ENCODE measurements around the gene COPB1.

Gene COPB1

DNA sequence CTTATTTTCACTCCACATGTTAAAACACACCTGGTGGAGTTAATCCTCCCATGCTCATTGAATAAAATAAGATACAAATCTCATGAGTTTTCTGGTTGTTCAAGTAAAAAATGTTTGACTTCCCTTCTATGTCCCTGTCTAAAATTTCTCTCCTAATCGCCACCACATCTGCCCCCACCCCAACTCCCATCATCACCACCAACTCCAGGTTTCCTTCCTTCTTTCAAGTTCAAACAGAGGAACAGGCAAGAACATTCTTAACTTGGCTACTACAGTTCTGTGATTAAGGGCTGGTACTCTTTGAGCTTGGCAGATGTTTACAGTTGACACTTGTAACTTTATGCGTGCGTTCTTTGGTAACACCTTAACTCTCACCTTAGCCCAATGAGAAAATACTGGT lies 29.7 kb upstream of the COPB1 start:
- no peak overlapping the region for H3K4me3 ChIP-seq (ENCODE audit: low read length)
- TF ChIP-seq, protein P1, sequence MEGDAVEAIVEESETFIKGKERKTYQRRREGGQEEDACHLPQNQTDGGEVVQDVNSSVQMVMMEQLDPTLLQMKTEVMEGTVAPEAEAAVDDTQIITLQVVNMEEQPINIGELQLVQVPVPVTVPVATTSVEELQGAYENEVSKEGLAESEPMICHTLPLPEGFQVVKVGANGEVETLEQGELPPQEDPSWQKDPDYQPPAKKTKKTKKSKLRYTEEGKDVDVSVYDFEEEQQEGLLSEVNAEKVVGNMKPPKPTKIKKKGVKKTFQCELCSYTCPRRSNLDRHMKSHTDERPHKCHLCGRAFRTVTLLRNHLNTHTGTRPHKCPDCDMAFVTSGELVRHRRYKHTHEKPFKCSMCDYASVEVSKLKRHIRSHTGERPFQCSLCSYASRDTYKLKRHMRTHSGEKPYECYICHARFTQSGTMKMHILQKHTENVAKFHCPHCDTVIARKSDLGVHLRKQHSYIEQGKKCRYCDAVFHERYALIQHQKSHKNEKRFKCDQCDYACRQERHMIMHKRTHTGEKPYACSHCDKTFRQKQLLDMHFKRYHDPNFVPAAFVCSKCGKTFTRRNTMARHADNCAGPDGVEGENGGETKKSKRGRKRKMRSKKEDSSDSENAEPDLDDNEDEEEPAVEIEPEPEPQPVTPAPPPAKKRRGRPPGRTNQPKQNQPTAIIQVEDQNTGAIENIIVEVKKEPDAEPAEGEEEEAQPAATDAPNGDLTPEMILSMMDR (IDR thresholded peaks at IDR 0.05; ENCODE audit: insufficient read depth, low read depth, low read length, missing control alignments): no peak
- DNase-seq (ENCODE audit: low read depth): no peak

DNA sequence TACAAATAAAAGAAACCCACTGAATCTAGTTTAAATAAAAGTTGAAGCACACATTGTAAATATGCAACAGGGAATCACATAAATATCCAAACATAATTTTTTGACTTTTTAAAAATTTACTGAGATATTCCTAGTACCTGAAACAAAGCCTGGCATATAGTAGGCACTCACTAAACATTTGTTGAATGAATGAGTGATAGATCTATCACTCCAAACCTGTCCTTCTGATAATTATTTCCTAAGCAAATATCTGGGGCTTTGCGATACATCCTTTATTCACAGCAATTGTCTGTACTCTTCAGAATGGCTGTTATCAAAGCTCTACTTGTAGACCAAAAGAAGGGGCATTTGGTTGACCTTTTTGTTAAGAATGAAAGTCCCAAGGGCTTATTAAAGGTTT lies 23.2 kb upstream of the COPB1 start:
- no peak for DNase-seq (ENCODE audit: low read depth)
- H3K4me3 ChIP-seq (ENCODE audit: low read length): no peak overlapping the region
- TF ChIP-seq, protein P1 (IDR thresholded peaks at IDR 0.05; ENCODE audit: insufficient read depth, low read depth, low read length, missing control alignments): no peak

DNA sequence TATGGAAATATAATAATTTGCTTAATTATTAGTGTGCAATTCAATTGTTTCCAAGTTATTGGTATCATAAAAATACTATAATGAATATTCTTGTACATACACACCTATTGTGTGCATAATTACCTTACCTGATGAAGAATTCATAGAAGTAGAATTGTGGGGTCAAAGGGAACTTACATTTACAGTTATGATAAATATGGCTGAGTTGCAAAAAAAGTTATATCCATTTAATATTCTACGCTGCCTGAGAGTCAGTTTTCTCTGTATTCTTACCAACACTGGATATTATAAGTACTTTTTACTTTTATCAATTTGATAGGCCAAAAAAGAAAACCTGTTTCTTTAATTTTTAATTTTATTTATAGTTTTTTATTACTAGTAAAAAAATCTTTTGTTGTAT lies 22.6 kb upstream of the COPB1 start:
- TF ChIP-seq, protein P1 (IDR thresholded peaks at IDR 0.05; ENCODE audit: insufficient read depth, low read depth, low read length, missing control alignments): no peak
- no peak for DNase-seq (ENCODE audit: low read depth)
- H3K4me3 ChIP-seq (ENCODE audit: low read length): no peak overlapping the region

DNA sequence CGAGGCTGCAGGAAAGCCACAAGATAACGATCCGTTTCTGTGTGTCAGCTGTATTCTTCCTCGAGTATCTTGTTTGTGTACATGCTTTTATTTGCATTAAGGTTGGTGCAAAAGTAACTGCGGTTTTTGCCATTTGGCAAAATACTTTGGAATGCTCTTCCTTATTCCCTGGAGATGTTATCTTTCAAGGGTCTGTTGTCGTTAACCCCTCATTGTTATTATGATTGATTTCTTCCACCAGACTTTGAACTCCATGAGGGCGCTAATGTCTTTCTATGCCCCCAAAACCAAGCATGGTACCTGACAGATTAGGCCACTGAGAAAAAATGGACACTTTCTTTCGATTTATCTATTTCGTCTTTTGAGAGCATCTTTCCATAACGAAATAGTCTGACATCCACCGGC lies 21.1 kb upstream of the COPB1 start:
- TF ChIP-seq, protein P1 (IDR thresholded peaks at IDR 0.05; ENCODE audit: insufficient read depth, low read depth, low read length, missing control alignments): no peak
- peak overlapping the region; percentile 97 for H3K4me3 ChIP-seq (ENCODE audit: low read length)
- no peak for DNase-seq (ENCODE audit: low read depth)

DNA sequence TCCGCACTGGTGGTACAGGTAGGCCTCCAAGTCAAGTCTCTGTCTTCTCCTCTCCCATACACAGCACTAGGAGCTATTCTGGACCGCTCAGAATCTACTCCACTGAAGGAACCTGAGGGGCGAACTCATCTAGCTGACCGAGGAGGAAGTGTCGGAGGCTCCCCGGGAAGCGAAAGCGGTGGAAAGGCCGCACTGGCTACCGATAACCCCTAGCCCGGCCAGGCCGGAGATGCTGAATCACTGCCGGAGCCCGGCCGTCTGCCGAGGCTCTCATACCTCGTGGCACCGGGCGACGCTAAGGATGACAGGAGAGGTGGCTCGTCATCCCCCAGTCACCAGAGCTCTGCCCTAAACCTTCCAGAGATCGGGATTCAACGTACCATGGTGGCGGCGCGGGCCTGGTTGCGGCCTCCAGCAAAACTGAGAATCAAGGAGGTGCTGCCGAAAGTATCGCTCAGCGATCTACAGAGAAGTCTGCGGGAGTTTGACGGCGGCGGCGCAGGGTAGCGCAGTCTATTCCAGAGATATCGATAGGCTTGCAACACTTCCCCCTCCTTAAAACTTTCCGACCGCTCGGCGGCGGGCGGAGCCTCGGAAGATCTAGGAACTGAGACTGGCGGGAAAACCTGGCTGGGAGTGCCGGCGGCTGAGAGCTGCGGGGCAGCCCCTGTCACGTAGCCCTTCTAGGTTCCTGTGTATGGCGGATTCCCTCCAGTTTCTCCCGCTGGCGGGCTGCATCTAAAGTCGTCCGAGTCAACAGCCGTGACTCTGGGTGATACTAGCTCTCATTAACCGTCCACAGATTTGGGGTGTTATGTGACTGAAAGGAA lies 20.5 kb upstream of the COPB1 start, which contains the start of gene PSMA1:
PSMA1 (minus strand) TSS at position 470 of the 830 bp plus-strand sequence; CDS start at position 383, 87 bp downstream.
- TF ChIP-seq, protein P1 (IDR thresholded peaks at IDR 0.05; ENCODE audit: insufficient read depth, low read depth, low read length, missing control alignments): peak; percentile 34
- DNase-seq (ENCODE audit: low read depth): peak; percentile 97
- peak within 1 kb of the TSS; percentile 97 for H3K4me3 ChIP-seq (ENCODE audit: low read length)

DNA sequence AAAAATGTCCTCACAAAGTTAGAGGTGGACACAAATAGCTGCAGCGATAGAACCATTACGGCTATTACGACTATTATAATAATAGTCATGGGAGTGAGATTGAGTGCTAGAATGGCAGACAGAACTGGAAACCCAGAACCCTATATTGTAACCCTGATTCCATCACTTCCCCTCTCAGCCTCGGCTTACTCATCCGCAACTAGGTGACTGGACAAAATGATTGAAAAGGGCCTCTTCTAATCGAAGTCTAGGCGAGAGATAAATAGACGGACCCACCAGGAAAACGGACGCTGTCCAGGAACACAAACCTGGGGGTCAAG lies 19.9 kb upstream of the COPB1 start:
- TF ChIP-seq, protein P1 (IDR thresholded peaks at IDR 0.05; ENCODE audit: insufficient read depth, low read depth, low read length, missing control alignments): no peak
- DNase-seq (ENCODE audit: low read depth): peak; percentile 62
- peak overlapping the region; percentile 97 for H3K4me3 ChIP-seq (ENCODE audit: low read length)

DNA sequence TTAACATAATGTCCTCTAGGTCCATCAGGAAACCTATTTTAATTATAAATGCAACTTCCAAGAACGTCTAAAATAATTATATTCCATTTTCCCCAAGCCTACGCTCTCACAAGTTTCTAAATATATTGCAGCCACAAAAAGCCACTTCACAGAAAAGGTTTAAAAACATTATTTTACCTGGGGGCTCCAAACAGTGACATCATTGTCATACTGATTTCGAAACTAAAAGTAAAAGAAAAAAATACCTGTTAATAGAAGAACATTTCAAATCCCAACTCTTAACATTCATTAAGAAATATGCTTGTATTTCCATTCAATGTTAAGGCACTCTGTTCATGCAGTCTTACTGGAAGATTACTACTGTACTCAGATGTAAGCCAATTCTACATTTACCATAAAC lies 19.2 kb upstream of the COPB1 start:
- peak overlapping the region; percentile 97 for H3K4me3 ChIP-seq (ENCODE audit: low read length)
- DNase-seq (ENCODE audit: low read depth): no peak
- TF ChIP-seq, protein P1 (IDR thresholded peaks at IDR 0.05; ENCODE audit: insufficient read depth, low read depth, low read length, missing control alignments): no peak
